ENCODE results near the gene TIMP1.

TIMP1 gene

DNA sequence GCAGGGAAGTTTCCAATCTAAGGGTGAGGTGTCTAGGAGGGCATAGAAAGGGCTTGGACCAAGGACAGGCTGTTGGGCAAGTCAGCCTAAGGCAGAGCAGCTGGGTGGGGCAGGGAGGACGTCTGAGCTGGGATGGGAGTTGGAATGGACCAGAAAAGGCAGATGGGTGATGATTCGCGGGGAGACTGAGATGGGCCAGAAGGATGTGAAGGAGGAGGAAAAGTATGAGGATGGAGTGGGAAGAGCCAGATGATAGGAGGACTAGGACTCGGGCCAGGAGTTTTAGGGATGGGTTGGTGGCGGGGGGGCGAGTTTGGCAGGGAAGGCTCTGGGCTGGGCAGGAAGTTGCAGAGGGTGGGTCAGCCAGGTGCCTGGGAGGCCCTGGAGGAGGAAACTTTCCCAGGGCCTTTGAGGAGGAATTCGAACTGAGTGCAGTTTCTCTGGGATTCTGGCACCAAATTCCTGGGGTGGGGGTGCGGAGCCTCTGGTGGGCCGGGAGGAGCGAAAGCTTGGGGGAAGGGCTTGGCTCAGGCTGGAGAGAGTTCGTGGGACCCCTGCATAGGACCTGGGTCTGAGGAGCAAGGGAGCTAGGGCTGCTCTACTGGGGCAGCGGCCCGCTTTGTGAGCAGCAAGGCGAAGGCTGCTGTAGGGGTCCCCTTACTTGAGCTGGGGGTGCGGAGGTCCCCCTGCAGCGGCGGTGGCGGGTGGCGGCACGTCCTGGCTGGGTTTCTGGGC, 8.7 kb upstream of the TIMP1 start:
- DNase-seq (ENCODE audit: low spot score), result no peak

DNA sequence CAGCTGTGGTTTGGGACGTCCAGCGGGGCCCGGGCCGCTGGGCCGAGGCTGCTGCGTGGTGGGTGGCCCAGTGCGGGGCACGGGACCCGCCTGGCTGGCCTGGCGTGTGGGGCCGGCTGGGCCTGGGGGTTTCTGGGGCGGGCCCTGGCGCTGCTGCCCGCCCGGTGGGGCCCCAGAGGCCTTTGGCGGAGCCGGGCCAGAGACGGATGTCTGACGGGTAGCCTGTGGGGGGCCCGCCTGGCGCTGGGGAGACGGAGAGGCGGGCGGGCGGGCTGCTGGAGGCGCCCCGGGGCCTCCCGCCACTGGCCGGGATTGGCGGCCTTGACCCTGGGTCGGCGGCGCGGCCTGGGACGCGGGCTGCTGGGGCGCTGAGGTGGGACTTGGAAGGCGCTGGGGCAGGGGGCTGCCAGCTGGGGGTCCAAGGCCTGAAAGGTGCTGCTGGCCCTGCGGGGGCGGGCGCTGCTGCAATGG, 8.1 kb upstream of the TIMP1 start:
- no peak for DNase-seq (ENCODE audit: low spot score)

DNA sequence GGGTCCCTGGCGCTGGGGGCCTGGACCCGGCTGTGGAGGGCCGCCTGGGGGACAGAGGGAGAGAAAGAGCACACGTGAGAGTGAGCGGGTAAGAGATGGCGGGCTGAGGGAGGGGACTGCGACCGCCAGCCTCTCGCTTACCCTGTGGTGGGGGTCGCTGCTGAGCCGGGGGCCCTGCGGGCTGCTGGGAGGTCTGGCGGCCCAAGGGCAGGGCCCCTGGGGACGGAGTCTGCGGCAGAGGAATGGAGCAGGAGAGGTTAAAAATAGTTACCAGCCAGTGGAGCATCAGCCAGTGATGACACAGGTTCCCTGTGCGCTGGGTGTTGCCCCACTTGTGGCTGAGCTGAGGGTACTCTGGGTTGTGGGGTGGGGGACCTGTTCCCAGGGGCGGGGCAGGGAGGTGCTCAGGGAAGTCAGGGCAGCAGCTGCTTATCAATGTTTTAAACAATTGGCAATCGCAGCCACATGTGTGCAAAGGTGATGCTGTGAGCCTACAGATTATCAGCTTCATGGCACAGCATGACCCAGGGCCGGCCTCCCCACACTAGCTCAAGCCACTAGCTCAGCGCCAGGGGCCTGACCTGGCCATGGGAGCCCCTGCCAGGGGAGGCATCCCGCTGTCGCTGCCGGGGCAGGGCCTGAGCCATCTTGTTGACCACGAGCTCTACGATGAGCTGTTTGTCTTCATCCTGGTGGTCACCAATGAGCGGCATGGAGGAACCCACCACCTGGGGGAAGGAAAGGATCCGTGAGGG, 7.5 kb upstream of the TIMP1 start:
- no peak for DNase-seq (ENCODE audit: low spot score)

DNA sequence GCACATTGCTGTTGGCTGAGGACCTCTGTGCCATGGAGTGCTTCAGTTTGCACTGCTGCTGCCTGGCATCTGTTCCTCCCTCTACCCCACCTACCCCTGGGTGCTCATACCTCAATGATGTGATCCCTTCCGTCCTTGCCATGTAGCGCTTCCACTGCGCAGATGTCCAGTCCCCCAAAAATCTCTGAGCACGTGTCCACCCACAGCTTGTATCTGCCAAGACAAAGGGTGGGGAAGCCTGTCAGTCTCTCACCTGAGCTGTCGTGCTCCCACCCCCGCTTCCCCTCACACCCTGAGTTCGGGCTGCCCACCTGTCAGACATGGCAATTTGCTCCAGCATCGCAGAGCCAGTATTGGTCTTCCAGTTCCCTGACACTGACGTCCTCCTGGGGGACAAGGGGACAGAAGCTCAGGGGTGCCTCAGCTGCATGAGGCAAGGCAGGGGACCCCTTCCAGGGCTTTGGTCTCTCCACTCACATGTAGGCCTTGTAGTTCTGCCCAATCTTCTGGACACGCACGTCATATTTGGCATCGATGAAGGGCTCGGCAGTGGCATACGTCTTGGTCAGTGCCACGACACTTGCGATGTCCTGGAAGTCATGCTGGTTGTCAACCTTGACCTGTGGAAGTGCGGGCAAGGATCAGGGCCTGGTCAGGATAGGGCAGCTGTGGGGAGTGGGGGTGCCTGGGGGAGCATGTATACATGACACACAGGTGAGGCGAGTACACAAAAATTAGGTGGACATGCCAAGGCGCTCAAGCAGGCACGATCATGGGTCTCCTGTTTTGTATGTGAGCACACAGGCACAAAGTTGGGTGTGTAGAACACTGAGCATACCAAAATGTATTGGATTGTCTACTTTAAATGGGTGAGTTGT, 6.0 kb upstream of the TIMP1 start:
- no peak for DNase-seq (ENCODE audit: low spot score)

- no peak for DNase-seq (ENCODE audit: low spot score)
Observed at GRCh38 chrX:47577424-47577823, 4.8 kb upstream of the TIMP1 start.

DNA sequence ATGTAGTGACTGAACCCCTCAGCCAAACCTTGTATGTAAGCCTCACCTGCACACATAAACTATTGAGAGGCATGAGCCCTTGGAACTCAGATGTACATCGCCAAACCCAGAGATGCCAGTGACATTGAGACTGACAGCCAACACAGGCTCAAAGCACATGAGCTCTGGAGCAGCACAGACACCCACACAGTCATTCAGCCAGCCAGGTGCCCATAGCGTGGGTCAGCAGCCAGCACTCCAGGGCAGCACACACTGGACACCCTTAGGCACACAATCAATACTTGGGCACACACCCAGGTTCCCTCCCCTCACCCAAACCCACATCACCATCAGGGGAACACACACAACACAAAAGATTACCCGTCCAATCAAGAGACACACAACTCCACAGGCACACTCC, 4.3 kb upstream of the TIMP1 start:
- DNase-seq (ENCODE audit: low spot score), result no peak

- no peak for DNase-seq (ENCODE audit: low spot score)
Observed at GRCh38 chrX:47578692-47579091, 3.5 kb upstream of the TIMP1 start.

DNA sequence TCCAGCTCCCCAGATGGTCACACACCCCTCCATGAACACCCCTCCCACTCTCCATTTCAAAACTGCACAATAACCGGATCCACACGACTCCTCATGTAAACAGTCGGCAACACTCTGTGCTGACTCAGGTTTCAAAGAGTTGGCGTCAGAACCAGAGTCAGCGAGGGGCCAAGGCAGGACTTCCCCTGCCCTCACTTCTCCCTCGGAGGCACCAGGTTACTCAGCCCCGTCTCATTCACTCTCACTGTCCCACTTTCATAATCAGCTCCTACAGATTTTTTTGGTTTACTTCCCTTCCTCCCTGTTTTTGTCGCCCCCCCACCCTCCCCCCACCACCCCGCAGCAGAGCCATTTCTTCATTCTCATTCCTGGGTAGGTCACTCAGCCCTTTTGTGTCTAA, 2.7 kb upstream of the TIMP1 start:
- DNase-seq (ENCODE audit: low spot score), result no peak

DNA sequence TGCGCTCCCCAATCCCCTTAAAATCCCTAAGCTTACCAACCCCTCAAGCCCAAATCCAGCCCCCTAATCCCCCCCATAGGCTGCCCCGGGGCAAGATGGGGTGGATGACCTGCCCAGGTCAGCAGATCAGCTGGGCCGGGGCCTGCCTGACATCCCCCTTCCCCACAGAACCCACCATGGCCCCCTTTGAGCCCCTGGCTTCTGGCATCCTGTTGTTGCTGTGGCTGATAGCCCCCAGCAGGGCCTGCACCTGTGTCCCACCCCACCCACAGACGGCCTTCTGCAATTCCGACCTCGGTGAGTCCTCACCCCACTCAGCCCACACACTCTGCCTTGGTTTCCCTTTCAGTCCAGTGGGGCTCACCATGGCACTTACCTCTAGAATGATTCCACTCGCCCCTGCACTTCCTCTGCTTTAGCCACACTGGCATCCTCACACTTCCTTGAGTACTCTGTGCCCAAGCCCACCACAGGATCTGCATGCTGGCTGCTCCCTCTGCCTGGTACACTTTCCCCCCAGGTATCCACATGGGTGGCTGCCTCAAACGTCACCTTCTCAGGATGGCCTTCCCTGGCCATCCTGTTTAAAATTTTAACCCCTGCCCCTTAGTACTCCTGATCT, 1.1 kb downstream of the TIMP1 start:
- DNase-seq (ENCODE audit: low spot score), result no peak

DNA sequence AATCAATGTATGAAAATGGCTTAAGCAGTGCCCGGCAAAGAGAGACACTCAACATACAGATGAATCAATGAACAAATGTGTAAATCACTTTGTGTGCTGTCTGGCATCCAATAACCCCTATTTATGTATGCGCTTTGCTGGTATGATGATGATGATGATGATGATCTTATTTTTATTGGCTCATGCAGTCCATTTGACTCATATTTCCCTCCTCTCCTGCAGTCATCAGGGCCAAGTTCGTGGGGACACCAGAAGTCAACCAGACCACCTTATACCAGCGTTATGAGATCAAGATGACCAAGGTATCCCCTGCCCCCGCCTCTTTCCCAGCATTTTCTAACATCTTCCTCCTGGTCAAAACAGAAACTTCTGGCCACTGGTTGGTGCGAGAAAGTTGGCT, 2.5 kb downstream of the TIMP1 start:
- DNase-seq (ENCODE audit: low spot score), result no peak

DNA sequence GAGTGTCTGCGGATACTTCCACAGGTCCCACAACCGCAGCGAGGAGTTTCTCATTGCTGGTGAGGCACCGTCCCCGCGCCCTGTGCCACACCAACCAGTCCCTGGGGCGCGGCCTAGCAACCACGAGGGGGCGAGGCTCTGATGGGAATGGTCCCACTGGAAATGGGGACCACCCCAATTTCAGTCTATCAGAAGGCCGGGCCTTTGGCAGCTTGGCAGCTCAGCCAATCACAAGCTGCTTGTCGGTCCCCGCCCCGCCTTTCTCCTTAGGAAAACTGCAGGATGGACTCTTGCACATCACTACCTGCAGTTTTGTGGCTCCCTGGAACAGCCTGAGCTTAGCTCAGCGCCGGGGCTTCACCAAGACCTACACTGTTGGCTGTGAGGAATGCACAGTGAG, 3.0 kb downstream of the TIMP1 start:
- DNase-seq (ENCODE audit: low spot score), result no peak

DNA sequence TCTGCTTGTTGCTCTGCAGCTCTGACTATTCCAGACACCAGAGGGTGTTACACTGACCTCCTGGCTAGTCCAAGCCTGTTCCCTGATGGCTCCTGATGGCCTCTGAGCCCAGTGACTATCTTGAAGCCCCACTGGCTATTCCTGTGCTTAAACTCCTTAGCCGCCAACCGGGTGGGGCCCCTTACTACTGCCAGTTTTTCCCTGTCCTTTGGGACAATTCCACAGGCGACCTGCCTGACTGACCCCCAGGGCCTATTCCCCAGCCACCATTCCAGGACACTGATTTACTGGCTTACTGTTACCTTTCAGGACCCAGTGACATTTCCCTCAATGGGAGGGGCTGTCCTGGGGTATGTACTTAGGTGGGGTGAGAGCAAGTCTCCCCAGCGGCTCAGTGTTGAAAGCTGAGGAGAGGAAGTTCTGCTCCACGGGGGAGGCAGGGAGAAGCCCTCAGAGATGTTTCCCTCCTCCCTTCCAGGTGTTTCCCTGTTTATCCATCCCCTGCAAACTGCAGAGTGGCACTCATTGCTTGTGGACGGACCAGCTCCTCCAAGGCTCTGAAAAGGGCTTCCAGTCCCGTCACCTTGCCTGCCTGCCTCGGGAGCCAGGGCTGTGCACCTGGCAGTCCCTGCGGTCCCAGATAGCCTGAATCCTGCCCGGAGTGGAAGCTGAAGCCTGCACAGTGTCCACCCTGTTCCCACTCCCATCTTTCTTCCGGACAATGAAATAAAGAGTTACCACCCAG, 4.0 kb downstream of the TIMP1 start:
- DNase-seq (ENCODE audit: low spot score), result no peak

DNA sequence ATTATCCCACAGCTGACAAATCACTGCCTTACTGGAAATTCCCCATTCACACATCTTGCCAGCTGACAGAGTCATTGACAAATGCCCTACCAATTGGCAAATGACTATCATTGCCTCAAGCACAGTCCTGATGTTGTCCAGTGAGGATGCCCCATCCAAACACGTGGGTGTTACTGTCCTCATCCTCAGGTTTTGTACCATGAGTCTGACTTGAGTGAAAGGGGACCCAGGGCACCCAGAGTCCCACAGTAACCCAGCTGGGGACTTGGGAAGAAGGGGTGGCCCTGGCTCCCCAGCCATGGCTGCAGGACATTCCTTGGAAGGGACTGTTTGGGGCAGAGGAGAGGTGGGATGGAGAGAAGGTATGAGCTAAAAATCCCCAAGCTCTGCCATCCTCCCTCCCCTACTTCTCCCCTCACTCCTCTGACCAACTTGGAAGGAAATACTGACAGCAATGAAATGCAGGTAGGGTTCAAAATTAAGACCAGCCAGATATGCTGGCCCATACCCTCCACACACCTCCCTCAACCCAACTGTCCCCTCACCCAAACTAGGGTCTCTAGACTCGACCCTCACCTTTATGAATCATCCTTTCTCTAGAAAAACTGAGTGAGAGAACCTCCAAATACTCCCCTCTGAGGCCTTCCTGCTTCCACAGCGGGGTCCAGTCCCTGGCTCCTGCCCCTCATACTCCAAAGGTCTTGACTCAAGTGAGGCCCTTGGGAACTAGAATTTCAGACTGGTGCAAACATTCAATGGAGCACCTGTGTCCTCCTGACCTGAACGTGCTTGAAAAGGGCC, 5.1 kb downstream of the TIMP1 start:
- DNase-seq (ENCODE audit: low spot score), result no peak

- DNase-seq (ENCODE audit: low spot score), result no peak
Observed at GRCh38 chrX:47587906-47588735, 5.9 kb downstream of the TIMP1 start.

DNA sequence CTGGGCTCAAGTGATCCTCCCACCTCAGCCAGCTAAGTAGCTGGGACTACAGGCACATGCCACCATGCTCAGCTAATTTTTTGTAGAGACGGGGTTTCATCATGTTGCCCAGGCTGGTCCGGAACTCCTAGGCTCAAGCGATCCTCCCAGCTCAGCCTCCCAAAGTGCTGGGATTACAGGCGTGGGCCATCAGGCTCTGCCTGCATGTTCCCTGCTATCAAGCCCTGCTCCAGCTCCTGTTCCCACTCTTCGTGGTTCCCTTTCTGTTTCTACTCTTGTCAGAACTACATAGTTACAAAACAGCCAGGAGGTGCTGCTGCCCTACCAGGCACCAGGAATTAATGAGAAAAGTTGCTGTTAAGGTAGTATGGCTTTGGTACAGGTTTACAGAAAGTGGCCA, 8.7 kb downstream of the TIMP1 start:
- DNase-seq (ENCODE audit: low spot score), result no peak

- no peak for DNase-seq (ENCODE audit: low spot score)
Observed at GRCh38 chrX:47593522-47593921, 11.3 kb downstream of the TIMP1 start.

DNA sequence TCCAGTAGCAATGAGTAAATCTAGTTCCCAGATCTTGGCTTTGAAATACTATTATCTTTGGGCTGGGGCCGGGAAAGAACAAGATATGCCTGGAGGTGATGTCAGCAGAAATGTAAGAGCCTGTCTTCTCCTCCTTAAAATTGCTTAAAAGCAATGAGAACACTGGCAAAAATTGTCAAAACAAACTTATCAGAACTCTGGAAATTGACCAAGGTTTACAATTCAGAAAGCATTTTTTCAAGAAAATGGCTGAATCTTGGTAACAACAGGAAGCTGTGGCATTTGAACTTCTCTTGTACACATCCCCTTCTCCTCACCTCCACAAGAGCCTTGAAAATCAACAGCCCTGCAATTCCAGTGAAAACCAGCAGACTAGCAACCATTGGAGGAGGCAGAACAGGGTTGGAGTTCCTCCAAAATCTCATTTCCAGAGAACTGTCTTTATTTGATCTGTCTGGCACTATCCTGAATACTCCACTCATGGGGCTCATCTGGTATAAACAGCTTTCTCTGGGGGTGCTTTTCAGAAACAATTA, 13.5 kb downstream of the TIMP1 start:
- no peak for DNase-seq (ENCODE audit: low spot score)

- no peak for DNase-seq (ENCODE audit: low spot score)
Observed at GRCh38 chrX:47596256-47596655, 14.0 kb downstream of the TIMP1 start.

GRCh38 chrX:47597222-47597621, 15.0 kb downstream of the TIMP1 start:
- no peak for DNase-seq (ENCODE audit: low spot score)

Data from NAMALWA (cell line).